Ureter (tissue), 1 donor: ENCODE data around the gene TLE1. TPM values are rescaled to one million over a fixed set of nuclear protein-coding genes. Genes with fewer than 3 reads are reported as not detected.

ENCODE experiments used
- DNase-seq: peaks from one replicate; pipeline ENCODE4 v3.0.0-alpha.2; 2020; ENCODE audit warnings: low spot score
- total RNA-seq: library from RNA; stranded (reverse); gene quantifications from one replicate; pipeline ENCODE4 v1.2.4, GENCODE V29; 2023
- donor health status: DM: yes; HTN: yes; CAD: no.

The TLE1 gene
- total RNA-seq, 1 donor from 2014 or later: 74.0 TPM

- DNase-seq: no peak
Observed at GRCh38 chr9:81549500-81550206, 139.7 kb downstream of the TLE1 start.

GRCh38 chr9:81548911-81549310 lies 140.4 kb downstream of the TLE1 start:
- DNase-seq: no peak

- no peak for DNase-seq
Observed at GRCh38 chr9:81546489-81546888, 142.9 kb downstream of the TLE1 start.

GRCh38 chr9:81543695-81544094 lies 145.7 kb downstream of the TLE1 start:
- DNase-seq: no peak

GRCh38 chr9:81542118-81542889 lies 147.0 kb downstream of the TLE1 start:
- no peak for DNase-seq

- DNase-seq: no peak
Observed at GRCh38 chr9:81540142-81540710, 149.1 kb downstream of the TLE1 start.

GRCh38 chr9:81539317-81539716 lies 150.0 kb downstream of the TLE1 start:
- no peak for DNase-seq

- no peak for DNase-seq
Observed at GRCh38 chr9:81538890-81539289, 150.5 kb downstream of the TLE1 start.

- no peak for DNase-seq
Observed at GRCh38 chr9:81537964-81538363, 151.4 kb downstream of the TLE1 start.

- no peak for DNase-seq
Observed at GRCh38 chr9:81536242-81537025, 152.9 kb downstream of the TLE1 start.

- DNase-seq: no peak
Observed at GRCh38 chr9:81535542-81536241, 153.7 kb downstream of the TLE1 start.

- DNase-seq: no peak
Observed at GRCh38 chr9:81534138-81534875, 155.0 kb downstream of the TLE1 start.

Other genes starting within 250 kb of the TLE1 start
- not detected for gene SPATA31D4, start 238.9 kb upstream of the TLE1 start, total RNA-seq